HL-60 (cell line): ENCODE results near the gene MED13L.
"Not testable (repeated sequence)": the region's sequence is repeated elsewhere in the genome, so short reads cannot be mapped to it uniquely, and the experiment has no call there.

Experiments
- DNase-seq, 2 experiments: peaks; one replicate each; pipeline ENCODE4 v3.0.0-alpha.2; 2010 to 2020; ENCODE audit warnings: low read depth in 1 of 2, low spot score in 1 of 2
- H3K27ac ChIP-seq: fragments of 250-450 bp; sonication (Bioruptor Pico); replicated peaks from 2 replicates; pipeline ENCODE4 v1.5.1; 2020; ENCODE audit warnings: mild to moderate bottlenecking, moderate library complexity
- H3K27me3 ChIP-seq: fragments of 250-450 bp; sonication (Bioruptor Pico); 2 replicates; pipeline ENCODE4 v1.5.1; 2021; ENCODE audit warnings: mild to moderate bottlenecking, moderate library complexity; ENCODE audit not compliant: insufficient read depth, poor library complexity, severe bottlenecking
- H3K4me3 ChIP-seq: replicated peaks from 2 replicates; pipeline ENCODE4 v1.5.1; 2011; ENCODE audit warnings: mild to moderate bottlenecking, control low read depth, low read length; ENCODE audit not compliant: insufficient read depth
- GABPA ChIP-seq: IDR thresholded peaks from 2 replicates; pipeline ENCODE4 v1.6.1; 2012; ENCODE audit warnings: low read depth
- POLR2AphosphoS5 ChIP-seq: IDR thresholded peaks from 2 replicates; pipeline ENCODE4 v1.6.1; 2012; ENCODE audit warnings: low read depth
- REST ChIP-seq: IDR thresholded peaks from 2 replicates; pipeline ENCODE4 v1.6.1; 2012; ENCODE audit warnings: low read depth; ENCODE audit not compliant: insufficient replicate concordance
- SPI1 ChIP-seq: IDR thresholded peaks from 2 replicates; pipeline ENCODE4 v1.6.1; 2012; ENCODE audit warnings: low read depth, mild to moderate bottlenecking, borderline replicate concordance
- TF ChIP-seq, protein P1 (sequence below): IDR thresholded peaks from one replicate; pipeline ENCODE4 v1.5.1; 2011; ENCODE audit warnings: low read length, control low read depth, inconsistent platforms; ENCODE audit not compliant: insufficient read depth

The MED13L gene

DNA sequence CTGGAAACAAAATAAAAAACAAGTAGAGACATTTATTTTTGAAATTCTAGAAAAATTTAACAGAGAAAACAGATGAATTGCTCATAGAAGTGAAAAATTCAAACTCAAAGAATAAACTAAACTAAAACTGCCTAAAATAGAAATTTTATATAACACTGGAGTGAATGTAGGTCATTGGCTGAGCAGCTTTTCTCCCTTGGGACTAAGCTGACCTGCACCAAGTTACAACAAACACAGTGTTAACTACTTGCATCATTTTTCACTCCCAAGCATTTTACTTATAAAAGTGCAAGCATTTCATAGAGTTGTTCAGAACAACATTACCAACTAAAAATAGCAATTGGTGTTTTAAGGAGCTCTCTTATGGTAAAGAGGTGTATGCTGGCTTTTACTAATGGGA, 298.1 kb downstream of the MED13L start:
- H3K27me3 ChIP-seq: no peaks in the 10 kb centered on the region
- H3K4me3 ChIP-seq: no peak overlapping the region
- H3K27ac ChIP-seq: no peak overlapping the region
- TF ChIP-seq POLR2AphosphoS5 (no peak), GABPA (no peak), SPI1 (no peak), REST (no peak)
- TF ChIP-seq, protein P1, sequence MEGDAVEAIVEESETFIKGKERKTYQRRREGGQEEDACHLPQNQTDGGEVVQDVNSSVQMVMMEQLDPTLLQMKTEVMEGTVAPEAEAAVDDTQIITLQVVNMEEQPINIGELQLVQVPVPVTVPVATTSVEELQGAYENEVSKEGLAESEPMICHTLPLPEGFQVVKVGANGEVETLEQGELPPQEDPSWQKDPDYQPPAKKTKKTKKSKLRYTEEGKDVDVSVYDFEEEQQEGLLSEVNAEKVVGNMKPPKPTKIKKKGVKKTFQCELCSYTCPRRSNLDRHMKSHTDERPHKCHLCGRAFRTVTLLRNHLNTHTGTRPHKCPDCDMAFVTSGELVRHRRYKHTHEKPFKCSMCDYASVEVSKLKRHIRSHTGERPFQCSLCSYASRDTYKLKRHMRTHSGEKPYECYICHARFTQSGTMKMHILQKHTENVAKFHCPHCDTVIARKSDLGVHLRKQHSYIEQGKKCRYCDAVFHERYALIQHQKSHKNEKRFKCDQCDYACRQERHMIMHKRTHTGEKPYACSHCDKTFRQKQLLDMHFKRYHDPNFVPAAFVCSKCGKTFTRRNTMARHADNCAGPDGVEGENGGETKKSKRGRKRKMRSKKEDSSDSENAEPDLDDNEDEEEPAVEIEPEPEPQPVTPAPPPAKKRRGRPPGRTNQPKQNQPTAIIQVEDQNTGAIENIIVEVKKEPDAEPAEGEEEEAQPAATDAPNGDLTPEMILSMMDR: no peak
- DNase-seq: no peak

DNA sequence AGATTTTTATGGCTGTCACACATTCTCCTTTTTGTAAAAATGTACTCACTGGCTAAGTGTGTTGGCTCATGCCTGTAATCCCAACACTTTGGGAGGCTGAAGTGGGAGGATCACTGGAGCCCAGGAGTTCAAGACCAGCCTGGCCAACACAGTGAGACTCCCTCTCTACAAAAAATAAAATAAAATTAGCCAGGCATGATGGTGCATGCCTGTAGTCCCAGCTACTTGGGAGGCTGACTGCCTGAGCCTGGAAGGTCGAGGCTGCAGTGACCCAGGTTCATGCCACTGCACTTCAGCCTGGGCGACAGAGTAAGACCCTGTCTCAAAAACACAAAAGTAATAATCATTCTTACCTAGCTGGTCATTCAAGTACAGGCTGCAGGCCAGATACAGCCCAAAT, 300.7 kb downstream of the MED13L start:
- H3K27me3 ChIP-seq, H3K27ac ChIP-seq, H3K4me3 ChIP-seq, DNase-seq: not testable (repeated sequence)

GRCh38 chr12:115975411-115975810, 302.1 kb downstream of the MED13L start:
- Histone ChIP-seq H3K4me3 (no peak overlapping the region), H3K27me3 (no peaks in the 10 kb centered on the region), H3K27ac (no peak overlapping the region)
- DNase-seq: no peak
- TF ChIP-seq GABPA (no peak), REST (no peak), POLR2AphosphoS5 (no peak), SPI1 (no peak)
- TF ChIP-seq, protein P1: no peak

DNA sequence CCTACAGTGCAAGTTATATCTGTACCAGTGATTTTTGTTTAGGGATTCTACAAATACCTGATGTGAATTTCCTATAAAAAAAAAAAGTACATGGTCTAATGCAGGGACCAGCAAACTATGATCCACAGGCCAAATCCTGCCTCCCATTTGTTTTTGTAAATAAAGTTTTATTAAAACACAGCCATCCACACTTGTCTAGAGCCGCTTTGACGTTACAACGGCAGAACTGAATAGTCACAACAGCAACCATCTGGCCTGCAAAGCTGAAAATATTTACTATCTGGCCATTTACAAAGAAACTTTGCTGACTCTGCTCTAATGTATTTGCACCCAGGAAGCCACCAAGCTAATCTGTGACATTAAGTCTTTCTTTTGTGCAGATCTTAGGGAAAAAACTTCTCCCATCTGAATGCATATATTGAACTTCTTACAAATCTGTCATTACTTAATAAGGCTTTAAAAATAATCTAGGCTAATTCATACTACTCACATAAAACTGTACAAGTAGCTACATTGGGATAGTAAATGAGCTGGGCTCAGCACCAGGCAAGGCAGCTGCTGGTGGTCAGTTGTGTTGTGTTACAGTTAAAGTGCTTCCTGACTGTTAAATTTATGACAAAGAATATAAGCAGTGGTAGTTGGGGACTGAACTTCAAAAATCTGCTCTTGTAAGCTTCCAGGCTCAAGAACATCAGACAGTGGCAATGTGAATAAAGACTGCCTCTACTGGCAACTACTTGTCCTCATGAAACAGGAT, 303.3 kb downstream of the MED13L start:
- DNase-seq: no peak
- TF ChIP-seq POLR2AphosphoS5 (no peak), GABPA (no peak), REST (no peak), SPI1 (no peak)
- TF ChIP-seq, protein P1: no peak
- Histone ChIP-seq H3K27me3 (no peaks in the 10 kb centered on the region), H3K4me3 (no peak overlapping the region), H3K27ac (no peak overlapping the region)
